GM23338 (cell line): Measurements from ENCODE around the gene WDR77. TPM values are rescaled to one million over a fixed set of nuclear protein-coding genes. Genes with fewer than 3 reads are reported as not detected.
A peak's percentile ranks its signal among the peaks of the same experiment; 100 is the strongest.

Experiments used
- ATAC-seq: fragments of 200-7000 bp; cut with Tn5 transposase; 3 replicates; pipeline ENCODE4 v1.9.1; 2020
- DNase-seq: peaks from one replicate; pipeline ENCODE4 v3.0.0-alpha.2; 2015; ENCODE audit warnings: low spot score
- H2AFZ ChIP-seq: fragments of 200-600 bp; sonication (generic); 2 replicates; pipeline ENCODE4 v1.8.0; 2016; ENCODE audit warnings: antibody characterized with exemption, mild to moderate bottlenecking, moderate library complexity
- H3F3A ChIP-seq: fragments of 200-600 bp; sonication (generic); replicated peaks from 2 replicates; pipeline ENCODE4 v1.8.0; 2017; ENCODE audit warnings: antibody characterized with exemption, mixed run types, low read depth
- H3K27ac ChIP-seq: fragments of 200-600 bp; sonication (generic); 2 replicates; pipeline ENCODE4 v1.6.1; 2016; ENCODE audit warnings: low read depth
- H3K27me3 ChIP-seq: fragments of 200-600 bp; sonication (generic); 2 replicates; pipeline ENCODE4 v1.8.0; 2016; ENCODE audit warnings: mild to moderate bottlenecking, mixed run types, moderate library complexity; ENCODE audit not compliant: insufficient read depth
- H3K36me3 ChIP-seq: fragments of 200-600 bp; sonication (generic); 2 replicates; pipeline ENCODE4 v1.8.0; 2016; ENCODE audit warnings: mild to moderate bottlenecking; ENCODE audit not compliant: insufficient read depth
- H3K4me1 ChIP-seq: fragments of 200-600 bp; sonication (generic); 2 replicates; pipeline ENCODE4 v1.8.0; 2016; ENCODE audit warnings: mild to moderate bottlenecking, moderate library complexity; ENCODE audit not compliant: insufficient read depth
- H3K4me2 ChIP-seq: fragments of 200-600 bp; sonication (generic); 2 replicates; pipeline ENCODE4 v1.7.1; 2017; ENCODE audit warnings: mixed run types
- H3K4me3 ChIP-seq: fragments of 200-600 bp; sonication (generic); 2 replicates; pipeline ENCODE4 v1.6.1; 2016; ENCODE audit warnings: mixed run types
- H3K79me2 ChIP-seq: fragments of 200-600 bp; sonication (generic); replicated peaks from 2 replicates; pipeline ENCODE4 v1.8.0; 2017; ENCODE audit warnings: mild to moderate bottlenecking; ENCODE audit not compliant: insufficient read depth
- H3K9me2 ChIP-seq: fragments of 200-600 bp; sonication (generic); 2 replicates; pipeline ENCODE4 v1.8.0; 2017; ENCODE audit not compliant: insufficient read depth
- H4K20me1 ChIP-seq: fragments of 200-600 bp; sonication (generic); replicated peaks from 2 replicates; pipeline ENCODE4 v1.8.0; 2017; ENCODE audit warnings: mild to moderate bottlenecking; ENCODE audit not compliant: insufficient read depth
- H3K27ac Mint-ChIP-seq: 2 replicates; pipeline ENCODE4 v1.8.0; 2020; ENCODE audit warnings: inconsistent platforms, mild to moderate bottlenecking, moderate library complexity, mixed read lengths
- H3K27me3 Mint-ChIP-seq: 3 replicates; pipeline ENCODE4 v1.8.0; 2022; ENCODE audit warnings: low read depth, mild to moderate bottlenecking, moderate library complexity, mixed read lengths, inconsistent platforms; ENCODE audit not compliant: insufficient read depth, poor library complexity
- H3K36me3 Mint-ChIP-seq: 3 replicates; pipeline ENCODE4 v1.8.0; 2021; ENCODE audit warnings: low read depth, mild to moderate bottlenecking, inconsistent platforms, moderate library complexity, mixed read lengths
- H3K4me1 Mint-ChIP-seq: 3 replicates; pipeline ENCODE4 v1.8.0; 2020; ENCODE audit warnings: mild to moderate bottlenecking, inconsistent platforms, mixed read lengths
- H3K4me3 Mint-ChIP-seq: 3 replicates; pipeline ENCODE4 v1.8.0; 2021; ENCODE audit warnings: moderate library complexity, mild to moderate bottlenecking, inconsistent platforms, mixed read lengths
- H3K9me3 Mint-ChIP-seq: 3 replicates; pipeline ENCODE4 v1.8.0; 2020; ENCODE audit warnings: moderate library complexity, mild to moderate bottlenecking, inconsistent platforms, mixed read lengths
- CREB1 ChIP-seq: fragments of 250-450 bp; sonication (Bioruptor Pico); IDR thresholded peaks from 2 replicates; pipeline ENCODE4 v1.5.0; 2020; ENCODE audit warnings: low read depth, mild to moderate bottlenecking, moderate library complexity
- CTCF ChIP-seq, 2 experiments: fragments of 200-600 bp in 1 of 2; sonication (generic) in 1 of 2; conservative IDR thresholded peaks; 2 replicates each; pipeline versions ENCODE4 v1.5.1 to v1.6.1; 2016 to 2017; ENCODE audit warnings: antibody characterized with exemption in 2 of 2, low read depth in 2 of 2, mild to moderate bottlenecking in 2 of 2, moderate library complexity in 1 of 2
- ETS1 ChIP-seq: IDR thresholded peaks from 2 replicates; pipeline ENCODE4 v1.6.1; 2016; ENCODE audit warnings: antibody characterized with exemption
- EZH2 ChIP-seq: fragments of 200-600 bp; sonication (generic); IDR thresholded peaks from one replicate; pipeline ENCODE4 v1.8.0; 2017; ENCODE audit warnings: antibody characterized with exemption, mild to moderate bottlenecking, low read depth; ENCODE audit not compliant: unreplicated experiment
- EZH2phosphoT487 ChIP-seq: fragments of 200-600 bp; sonication (generic); IDR thresholded peaks from one replicate; pipeline ENCODE4 v1.8.1; 2018; ENCODE audit warnings: antibody characterized with exemption; ENCODE audit not compliant: unreplicated experiment
- NANOG ChIP-seq: IDR thresholded peaks from 2 replicates; pipeline ENCODE4 v1.6.1; 2016; ENCODE audit warnings: antibody characterized with exemption, borderline replicate concordance
- STAT1 ChIP-seq: IDR thresholded peaks from one replicate; pipeline ENCODE4 v1.6.1; 2016; ENCODE audit warnings: antibody characterized with exemption; ENCODE audit not compliant: unreplicated experiment
- ZNF114 ChIP-seq: fragments of 250-450 bp; sonication (Bioruptor Pico); IDR thresholded peaks from 2 replicates; pipeline ENCODE4 v1.5.0; 2020; ENCODE audit warnings: mild to moderate bottlenecking, moderate library complexity
- ZNF462 ChIP-seq: fragments of 250-450 bp; sonication (Bioruptor Pico); IDR thresholded peaks from 2 replicates; pipeline ENCODE4 v1.5.0; 2020; ENCODE audit warnings: mild to moderate bottlenecking, moderate library complexity
- polyA plus RNA-seq: library from polyadenylated mRNA; unstranded; fragments of >200 nt; fragmentation: Nextera tagmentation; extraction: Ambion mirVana; gene quantifications from 2 replicates; pipeline ENCODE4 v1.2.1, GENCODE V29; 2016
- total RNA-seq: library from RNA; depleted of rRNA; stranded (reverse); fragments of >200 nt; shearing (Covaris generic); gene quantifications from 2 replicates; pipeline ENCODE4 v1.2.3, GENCODE V29; 2014

Gene WDR77
- total and polyA plus RNA-seq, 2 experiments from 2014 or later: 85.9 to 111 TPM

- H3K9me3 Mint-ChIP-seq: peaks cover 3% of the 10 kb centered on the region; the same call in 1 of the 3 replicates
- TF ChIP-seq CTCF (conservative IDR thresholded peaks at IDR 0.05; ENCODE audit: low read depth in 2 of 2) (peak; percentile 70 to 81), EZH2 (no peak)
Observed at GRCh38 chr1:111399792-111400610, 49.1 kb downstream of the WDR77 start.

GRCh38 chr1:111392460-111392945 is 56.6 kb downstream of the WDR77 start:
- H2AFZ ChIP-seq: no peak overlapping the region
- Mint-ChIP-seq H3K27ac (no peak overlapping the region), H3K36me3 (no peaks in the 10 kb centered on the region)
- TF ChIP-seq CREB1 (CRISPR knock-in tag) (no peak), ZNF462 (CRISPR knock-in tag) (no peak), ZNF114 (no peak), EZH2 (no peak), NANOG (no peak), STAT1 (no peak), ETS1 (no peak), EZH2phosphoT487 (no peak)

More at GRCh38 chr1:111399792-111400610, 49.1 kb downstream of the WDR77 start:
- no peak overlapping the region for H3K27ac Mint-ChIP-seq
- H3K27me3 Mint-ChIP-seq: peaks cover 3% of the 10 kb centered on the region
- Histone ChIP-seq H3K36me3 (no peaks in the 10 kb centered on the region), H2AFZ (no peak overlapping the region), H3F3A (no peaks in the 10 kb centered on the region), H3K79me2 (no peaks in the 10 kb centered on the region), H3K9me2 (0 out of 2 replicates have a peak, but pooled peaks cover 1% of the 10 kb centered on the region), H4K20me1 (no peaks in the 10 kb centered on the region), H3K27me3 (no peaks in the 10 kb centered on the region), H3K4me2 (no peak overlapping the region), H3K27ac (no peak overlapping the region), H3K4me1 (no peaks in the 10 kb centered on the region), H3K4me3 (no peak overlapping the region)
- ATAC-seq (peak; percentile 25; the same call in 2 of the 3 replicates), DNase-seq (peak; percentile 82)
- no peak overlapping the region for H3K4me3 Mint-ChIP-seq
- H3K36me3 Mint-ChIP-seq: no peaks in the 10 kb centered on the region
- no peaks in the 10 kb centered on the region for H3K4me1 Mint-ChIP-seq

More at GRCh38 chr1:111392460-111392945, 56.6 kb downstream of the WDR77 start:
- Histone ChIP-seq H3K27ac (no peak overlapping the region), H3K27me3 (no peaks in the 10 kb centered on the region), H3K9me2 (peaks cover 12% of the 10 kb centered on the region; the same call in 1 of the 2 replicates), H3K4me2 (no peak overlapping the region), H3K79me2 (no peaks in the 10 kb centered on the region), H3K36me3 (no peaks in the 10 kb centered on the region; the same call in 1 of the 2 replicates), H3K4me1 (peaks cover 6% of the 10 kb centered on the region; the same call in 1 of the 2 replicates), H3F3A (no peaks in the 10 kb centered on the region), H4K20me1 (no peaks in the 10 kb centered on the region), H3K4me3 (no peak overlapping the region)
- ATAC-seq (no peak), DNase-seq (no peak)
- Mint-ChIP-seq H3K27me3 (no peaks in the 10 kb centered on the region), H3K9me3 (no peaks in the 10 kb centered on the region), H3K4me3 (no peak overlapping the region), H3K4me1 (peaks cover 9% of the 10 kb centered on the region)
